Glutamatergic neuron (in vitro differentiated cells): ENCODE measurements around the gene ARFGEF3. TPM values are rescaled to one million over a fixed set of nuclear protein-coding genes. Genes with fewer than 3 reads are reported as not detected.
A peak's percentile ranks its signal among the peaks of the same experiment; 100 is the strongest.

Source experiments
- DNase-seq: peaks from one replicate; pipeline ENCODE4 v3.0.0; 2022
- H3K27ac Mint-ChIP-seq: one replicate; pipeline ENCODE4 v1.8.0; 2020; ENCODE audit warnings: mild to moderate bottlenecking, mixed read lengths, inconsistent platforms; ENCODE audit not compliant: unreplicated experiment
- H3K27me3 Mint-ChIP-seq: one replicate; pipeline ENCODE4 v1.8.0; 2020; ENCODE audit warnings: mild to moderate bottlenecking, moderate library complexity, mixed read lengths, inconsistent platforms; ENCODE audit not compliant: unreplicated experiment
- H3K36me3 Mint-ChIP-seq: one replicate; pipeline ENCODE4 v1.8.0; 2020; ENCODE audit warnings: mild to moderate bottlenecking, mixed read lengths, inconsistent platforms; ENCODE audit not compliant: unreplicated experiment
- H3K4me1 Mint-ChIP-seq: one replicate; pipeline ENCODE4 v1.8.0; 2020; ENCODE audit warnings: mild to moderate bottlenecking, low read depth, mixed read lengths, inconsistent platforms; ENCODE audit not compliant: unreplicated experiment
- H3K4me3 Mint-ChIP-seq: one replicate; pipeline ENCODE4 v1.8.0; 2020; ENCODE audit warnings: mild to moderate bottlenecking, mixed read lengths, inconsistent platforms; ENCODE audit not compliant: unreplicated experiment
- H3K9me3 Mint-ChIP-seq: one replicate; pipeline ENCODE4 v1.8.0; 2020; ENCODE audit warnings: mild to moderate bottlenecking, moderate library complexity, mixed read lengths, inconsistent platforms; ENCODE audit not compliant: unreplicated experiment
- CTCF ChIP-seq: fragments of 200-600 bp; sonication (generic); IDR thresholded peaks from one replicate; pipeline ENCODE4 v1.5.0; 2021; ENCODE audit not compliant: partially characterized antibody, unreplicated experiment
- total RNA-seq: library from RNA; stranded (reverse); fragmentation: NEBNext Ultra II Directional; extraction: Animal tissue kit (Norgen Biotek cat#: 25700); gene quantifications from one replicate; pipeline ENCODE4 v1.2.1, GENCODE V29; 2021; ENCODE audit not compliant: unreplicated experiment

Gene ARFGEF3
- total RNA-seq, 1 donor from 2014 or later, result 15.3 TPM

GRCh38 chr6:138239774-138240173 is 78.0 kb downstream of the ARFGEF3 start:
- no peak for TF ChIP-seq CTCF
- peaks cover 8% of the 10 kb centered on the region for H3K4me1 Mint-ChIP-seq

GRCh38 chr6:138240476-138241245 is 78.9 kb downstream of the ARFGEF3 start:
- Mint-ChIP-seq H3K4me1 (peaks cover 8% of the 10 kb centered on the region), H3K27me3 (peaks cover 3% of the 10 kb centered on the region), H3K4me3 (no peak overlapping the region), H3K27ac (peak overlapping the region; percentile 52), H3K9me3 (no peaks in the 10 kb centered on the region), H3K36me3 (no peaks in the 10 kb centered on the region)
- TF ChIP-seq CTCF, result no peak
- no peak for DNase-seq

More at GRCh38 chr6:138239774-138240173, 78.0 kb downstream of the ARFGEF3 start:
- no peak overlapping the region for H3K4me3 Mint-ChIP-seq
- H3K27ac Mint-ChIP-seq, result no peak overlapping the region
- no peaks in the 10 kb centered on the region for H3K9me3 Mint-ChIP-seq
- no peaks in the 10 kb centered on the region for H3K36me3 Mint-ChIP-seq
- no peak for DNase-seq
- H3K27me3 Mint-ChIP-seq, result peaks cover 3% of the 10 kb centered on the region

- H3K9me3 Mint-ChIP-seq, result no peaks in the 10 kb centered on the region
- H3K4me3 Mint-ChIP-seq, result no peak overlapping the region
- no peak for DNase-seq
- peaks cover 3% of the 10 kb centered on the region for H3K27me3 Mint-ChIP-seq
- peaks cover 8% of the 10 kb centered on the region for H3K4me1 Mint-ChIP-seq
- no peak overlapping the region for H3K27ac Mint-ChIP-seq
- H3K36me3 Mint-ChIP-seq, result no peaks in the 10 kb centered on the region
- TF ChIP-seq CTCF, result no peak
Observed at GRCh38 chr6:138241381-138241780, 79.6 kb downstream of the ARFGEF3 start.

GRCh38 chr6:138241934-138242333 is 80.2 kb downstream of the ARFGEF3 start:
- no peak for TF ChIP-seq CTCF
- no peaks in the 10 kb centered on the region for H3K9me3 Mint-ChIP-seq
- no peak overlapping the region for H3K4me3 Mint-ChIP-seq
- H3K27me3 Mint-ChIP-seq, result peaks cover 3% of the 10 kb centered on the region
- no peaks in the 10 kb centered on the region for H3K36me3 Mint-ChIP-seq
- DNase-seq, result no peak
- H3K4me1 Mint-ChIP-seq, result peaks cover 8% of the 10 kb centered on the region
- no peak overlapping the region for H3K27ac Mint-ChIP-seq

- no peak for DNase-seq
- Mint-ChIP-seq H3K4me1 (peaks cover 8% of the 10 kb centered on the region), H3K4me3 (no peak overlapping the region), H3K27ac (no peak overlapping the region), H3K27me3 (peaks cover 3% of the 10 kb centered on the region), H3K9me3 (no peaks in the 10 kb centered on the region), H3K36me3 (no peaks in the 10 kb centered on the region)
- no peak for TF ChIP-seq CTCF
Observed at GRCh38 chr6:138242987-138243592, 81.4 kb downstream of the ARFGEF3 start.
